ENCODE data around the gene SUPT4H1. TPM values are rescaled to one million over a fixed set of nuclear protein-coding genes. Genes with fewer than 3 reads are reported as not detected.

The SUPT4H1 gene
- total RNA-seq, 1 donor from 2014 or later, result 82.1 TPM

GRCh38 chr17:58354541-58355216 lies 2.7 kb upstream of the SUPT4H1 start:
- Mint-ChIP-seq H3K36me3 (ENCODE audit: unreplicated experiment) (no peaks in the 10 kb centered on the region), H3K9me3 (ENCODE audit: unreplicated experiment) (peaks cover 7% of the 10 kb centered on the region), H3K4me3 (ENCODE audit: unreplicated experiment) (no peak overlapping the region), H3K27me3 (ENCODE audit: unreplicated experiment) (peaks cover 9% of the 10 kb centered on the region), H3K27ac (ENCODE audit: unreplicated experiment) (no peak overlapping the region), H3K4me1 (ENCODE audit: low read depth, unreplicated experiment) (peaks cover 2% of the 10 kb centered on the region)
- TF ChIP-seq CTCF (IDR thresholded peaks at IDR 0.05; ENCODE audit: partially characterized antibody, unreplicated experiment), result no peak
- DNase-seq, result no peak

DNA sequence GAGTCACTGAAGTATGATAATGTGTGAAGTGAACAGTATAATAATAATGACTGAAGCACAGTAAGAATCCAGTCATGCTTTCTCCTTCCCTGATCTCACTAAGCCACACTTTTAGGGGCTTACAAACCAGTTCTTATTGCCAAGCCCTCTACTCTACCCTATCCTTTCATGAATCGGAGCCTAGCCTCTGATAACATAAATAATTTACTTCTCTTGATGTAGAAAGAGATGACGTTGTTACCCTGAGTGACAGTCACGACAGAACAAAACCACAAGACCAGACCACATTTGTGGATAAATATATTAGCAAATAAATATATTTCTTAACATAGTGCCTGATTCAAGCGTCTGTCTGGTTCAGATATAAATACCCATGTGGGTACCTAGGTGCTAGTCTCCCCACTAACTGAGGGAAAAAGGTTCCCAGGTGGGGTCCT lies 1.4 kb upstream of the SUPT4H1 start:
- peaks cover 3% of the 10 kb centered on the region for H3K36me3 Mint-ChIP-seq (ENCODE audit: unreplicated experiment)
- no peak for TF ChIP-seq CTCF (IDR thresholded peaks at IDR 0.05; ENCODE audit: partially characterized antibody, unreplicated experiment)
- peaks cover 9% of the 10 kb centered on the region for H3K9me3 Mint-ChIP-seq (ENCODE audit: unreplicated experiment)
- peaks cover 9% of the 10 kb centered on the region for H3K27me3 Mint-ChIP-seq (ENCODE audit: unreplicated experiment)
- H3K4me3 Mint-ChIP-seq (ENCODE audit: unreplicated experiment), result peak overlapping the region; percentile 98
- peaks cover 2% of the 10 kb centered on the region for H3K4me1 Mint-ChIP-seq (ENCODE audit: low read depth, unreplicated experiment)
- no peak overlapping the region for H3K27ac Mint-ChIP-seq (ENCODE audit: unreplicated experiment)
- no peak for DNase-seq

DNA sequence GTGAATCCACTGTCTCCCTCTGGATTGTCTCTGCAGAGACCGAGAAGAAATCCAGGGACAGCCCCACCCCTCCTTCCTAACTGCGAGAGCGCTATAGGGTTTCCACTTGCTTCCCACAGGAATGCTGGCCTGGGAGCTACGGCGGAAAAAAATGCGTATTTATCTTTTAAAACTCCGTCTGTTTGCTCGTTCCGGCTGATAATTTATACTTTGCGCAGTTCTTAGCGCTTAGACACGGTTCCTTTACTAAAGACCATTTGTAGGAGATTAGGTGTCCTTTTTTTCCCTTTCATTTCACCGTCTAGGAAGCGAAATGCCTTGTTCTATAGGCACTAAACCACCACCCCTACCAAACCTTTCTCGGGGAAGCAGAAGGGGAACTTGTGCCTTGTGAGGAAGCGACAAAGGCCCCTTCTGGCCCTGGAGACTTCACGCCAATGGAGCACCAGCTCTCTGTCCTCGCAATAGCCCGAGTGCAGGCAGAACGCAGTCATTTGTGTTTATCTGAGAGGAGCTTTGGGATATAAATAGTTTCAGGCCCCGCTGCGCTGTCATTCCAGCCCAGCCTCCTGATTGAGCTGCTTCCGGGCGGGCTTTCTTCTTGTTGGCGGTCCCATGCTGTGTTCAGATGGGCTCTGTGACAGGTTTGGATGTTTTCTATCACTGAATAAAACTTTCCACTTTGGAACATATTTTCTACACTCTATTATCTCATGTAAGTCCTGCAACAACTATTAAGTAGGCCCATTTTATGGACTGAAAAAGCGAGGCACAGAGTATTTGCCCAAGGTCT lies 791 bp upstream of the SUPT4H1 start:
- peak overlapping the region; percentile 92 for H3K27ac Mint-ChIP-seq (ENCODE audit: unreplicated experiment)
- peaks cover 9% of the 10 kb centered on the region for H3K27me3 Mint-ChIP-seq (ENCODE audit: unreplicated experiment)
- H3K4me3 Mint-ChIP-seq (ENCODE audit: unreplicated experiment), result peak overlapping the region; percentile 98
- no peak for DNase-seq
- peaks cover 2% of the 10 kb centered on the region for H3K4me1 Mint-ChIP-seq (ENCODE audit: low read depth, unreplicated experiment)
- H3K36me3 Mint-ChIP-seq (ENCODE audit: unreplicated experiment), result peaks cover 4% of the 10 kb centered on the region
- H3K9me3 Mint-ChIP-seq (ENCODE audit: unreplicated experiment), result peaks cover 10% of the 10 kb centered on the region
- no peak for TF ChIP-seq CTCF (IDR thresholded peaks at IDR 0.05; ENCODE audit: partially characterized antibody, unreplicated experiment)

GRCh38 chr17:58351182-58351581 lies 819 bp downstream of the SUPT4H1 start:
- no peak for TF ChIP-seq CTCF (IDR thresholded peaks at IDR 0.05; ENCODE audit: partially characterized antibody, unreplicated experiment)
- Mint-ChIP-seq H3K27ac (ENCODE audit: unreplicated experiment) (peak overlapping the region; percentile 100), H3K4me1 (ENCODE audit: low read depth, unreplicated experiment) (peaks cover 2% of the 10 kb centered on the region)

DNA sequence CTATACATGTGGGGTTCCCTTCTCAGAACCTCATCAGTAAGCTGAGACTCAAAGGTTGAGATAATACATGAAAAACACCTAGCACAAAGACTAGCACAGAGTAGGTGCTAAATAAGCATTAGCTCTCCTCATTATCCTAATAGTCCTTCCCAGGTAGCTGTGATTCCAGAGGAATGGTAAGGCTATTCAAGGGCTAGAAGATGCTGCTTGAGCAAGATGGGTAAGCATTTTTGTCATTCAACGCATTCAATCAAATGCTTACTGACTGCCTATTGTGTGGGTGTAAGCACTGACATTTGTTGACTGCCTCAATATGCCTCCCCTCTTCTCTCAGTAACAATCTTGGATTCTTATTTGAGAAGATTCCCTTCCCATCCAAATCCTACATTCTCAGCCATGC lies 4.0 kb downstream of the SUPT4H1 start:
- Mint-ChIP-seq H3K4me3 (ENCODE audit: unreplicated experiment) (no peak overlapping the region), H3K4me1 (ENCODE audit: low read depth, unreplicated experiment) (peaks cover under 1% of the 10 kb centered on the region), H3K27me3 (ENCODE audit: unreplicated experiment) (peaks cover 8% of the 10 kb centered on the region), H3K9me3 (ENCODE audit: unreplicated experiment) (peaks cover 9% of the 10 kb centered on the region), H3K36me3 (ENCODE audit: unreplicated experiment) (peaks cover 4% of the 10 kb centered on the region), H3K27ac (ENCODE audit: unreplicated experiment) (no peak overlapping the region)
- DNase-seq, result no peak
- no peak for TF ChIP-seq CTCF (IDR thresholded peaks at IDR 0.05; ENCODE audit: partially characterized antibody, unreplicated experiment)

More at GRCh38 chr17:58351182-58351581, 819 bp downstream of the SUPT4H1 start:
- no peak for DNase-seq
- Mint-ChIP-seq H3K36me3 (ENCODE audit: unreplicated experiment) (peaks cover 4% of the 10 kb centered on the region), H3K4me3 (ENCODE audit: unreplicated experiment) (peak overlapping the region; percentile 100), H3K9me3 (ENCODE audit: unreplicated experiment) (peaks cover 10% of the 10 kb centered on the region), H3K27me3 (ENCODE audit: unreplicated experiment) (peaks cover 9% of the 10 kb centered on the region)

Data from glutamatergic neuron (in vitro differentiated cells).